HL-60 (cell line): ENCODE measurements around the gene LAYN.

Experiments
- DNase-seq, 2 experiments: peaks; one replicate each; pipeline ENCODE4 v3.0.0-alpha.2; 2010 to 2020; ENCODE audit warnings: low read depth in 1 of 2, low spot score in 1 of 2
- H3K27ac ChIP-seq: fragments of 250-450 bp; sonication (Bioruptor Pico); replicated peaks from 2 replicates; pipeline ENCODE4 v1.5.1; 2020; ENCODE audit warnings: mild to moderate bottlenecking, moderate library complexity
- H3K27me3 ChIP-seq: fragments of 250-450 bp; sonication (Bioruptor Pico); 2 replicates; pipeline ENCODE4 v1.5.1; 2021; ENCODE audit warnings: mild to moderate bottlenecking, moderate library complexity; ENCODE audit not compliant: insufficient read depth, poor library complexity, severe bottlenecking
- H3K4me3 ChIP-seq: replicated peaks from 2 replicates; pipeline ENCODE4 v1.5.1; 2011; ENCODE audit warnings: mild to moderate bottlenecking, control low read depth, low read length; ENCODE audit not compliant: insufficient read depth
- CTCF ChIP-seq: IDR thresholded peaks from one replicate; pipeline ENCODE4 v1.5.1; 2011; ENCODE audit warnings: low read length, control low read depth, inconsistent platforms; ENCODE audit not compliant: insufficient read depth
- GABPA ChIP-seq: IDR thresholded peaks from 2 replicates; pipeline ENCODE4 v1.6.1; 2012; ENCODE audit warnings: low read depth
- POLR2AphosphoS5 ChIP-seq: IDR thresholded peaks from 2 replicates; pipeline ENCODE4 v1.6.1; 2012; ENCODE audit warnings: low read depth
- REST ChIP-seq: IDR thresholded peaks from 2 replicates; pipeline ENCODE4 v1.6.1; 2012; ENCODE audit warnings: low read depth; ENCODE audit not compliant: insufficient replicate concordance
- SPI1 ChIP-seq: IDR thresholded peaks from 2 replicates; pipeline ENCODE4 v1.6.1; 2012; ENCODE audit warnings: low read depth, mild to moderate bottlenecking, borderline replicate concordance

LAYN gene

GRCh38 chr11:111566324-111566723 lies 25.8 kb downstream of the LAYN start:
- Histone ChIP-seq H3K27me3 (no peaks in the 10 kb centered on the region), H3K27ac (no peak overlapping the region), H3K4me3 (no peak overlapping the region)
- no peak for TF ChIP-seq SPI1
- DNase-seq, result no peak

- Histone ChIP-seq H3K27ac (no peak overlapping the region), H3K4me3 (no peak overlapping the region), H3K27me3 (no peaks in the 10 kb centered on the region)
- TF ChIP-seq REST (no peak), POLR2AphosphoS5 (no peak), CTCF (no peak), GABPA (no peak), SPI1 (no peak)
- DNase-seq, result no peak
Observed at GRCh38 chr11:111569476-111569875, 29.0 kb downstream of the LAYN start.

- Histone ChIP-seq H3K4me3 (no peak overlapping the region), H3K27me3 (no peaks in the 10 kb centered on the region), H3K27ac (no peak overlapping the region)
- no peak for TF ChIP-seq SPI1
- DNase-seq, result no peak
Observed at GRCh38 chr11:111570796-111571195, 30.3 kb downstream of the LAYN start.

GRCh38 chr11:111571829-111572501 lies 31.4 kb downstream of the LAYN start:
- DNase-seq, result no peak

More at GRCh38 chr11:111571829-111572501, 31.4 kb downstream of the LAYN start:
- H3K4me3 ChIP-seq, result no peak overlapping the region
- no peak overlapping the region for H3K27ac ChIP-seq
- H3K27me3 ChIP-seq, result no peaks in the 10 kb centered on the region
- TF ChIP-seq REST, result no peak
- TF ChIP-seq SPI1, result no peak
- no peak for TF ChIP-seq POLR2AphosphoS5
- TF ChIP-seq CTCF, result no peak
- no peak for TF ChIP-seq GABPA
